Effector CD4-positive, alpha-beta T cell (primary cell): Measurements from ENCODE around the gene EVC2.

Experiments used
- DNase-seq: peaks from one replicate; pipeline ENCODE4 v3.0.0-alpha.2; 2020

EVC2 gene

GRCh38 chr4:5662555-5662954 lies 45.8 kb downstream of the EVC2 start:
- DNase-seq: no peak

GRCh38 chr4:5661237-5661636 lies 47.1 kb downstream of the EVC2 start:
- DNase-seq: no peak

- DNase-seq: no peak
These were observed 48.2 kb downstream of the EVC2 start for GRCh38 chr4:5660185-5660584.

GRCh38 chr4:5658974-5659373 lies 49.4 kb downstream of the EVC2 start:
- DNase-seq: no peak

- DNase-seq: no peak
These were observed 51.9 kb downstream of the EVC2 start for GRCh38 chr4:5656415-5656814.

- no peak for DNase-seq
These were observed 53.6 kb downstream of the EVC2 start for GRCh38 chr4:5654791-5655190.

GRCh38 chr4:5651089-5651488 lies 57.3 kb downstream of the EVC2 start:
- DNase-seq: no peak

GRCh38 chr4:5650040-5650439 lies 58.3 kb downstream of the EVC2 start:
- no peak for DNase-seq

- no peak for DNase-seq
These were observed 61.0 kb downstream of the EVC2 start for GRCh38 chr4:5647351-5647750.

GRCh38 chr4:5640096-5640495 lies 68.3 kb downstream of the EVC2 start:
- no peak for DNase-seq

GRCh38 chr4:5639556-5639955 lies 68.8 kb downstream of the EVC2 start:
- DNase-seq: no peak

- DNase-seq: no peak
These were observed 69.4 kb downstream of the EVC2 start for GRCh38 chr4:5638976-5639375.

GRCh38 chr4:5638316-5638715 lies 70.0 kb downstream of the EVC2 start:
- no peak for DNase-seq

- no peak for DNase-seq
These were observed 71.3 kb downstream of the EVC2 start for GRCh38 chr4:5636766-5637670.

- no peak for DNase-seq
These were observed 72.5 kb downstream of the EVC2 start for GRCh38 chr4:5635826-5636195.

- no peak for DNase-seq
These were observed 75.8 kb downstream of the EVC2 start for GRCh38 chr4:5632571-5632970.

GRCh38 chr4:5632066-5632440 lies 76.3 kb downstream of the EVC2 start:
- no peak for DNase-seq

GRCh38 chr4:5631352-5632065 lies 76.8 kb downstream of the EVC2 start:
- no peak for DNase-seq

GRCh38 chr4:5630762-5631161 lies 77.6 kb downstream of the EVC2 start:
- no peak for DNase-seq

- DNase-seq: no peak
These were observed 78.8 kb downstream of the EVC2 start for GRCh38 chr4:5629542-5629941.

GRCh38 chr4:5626913-5627312 lies 81.4 kb downstream of the EVC2 start:
- no peak for DNase-seq

GRCh38 chr4:5622596-5622995 lies 85.8 kb downstream of the EVC2 start:
- DNase-seq: no peak

GRCh38 chr4:5619913-5620625 lies 88.3 kb downstream of the EVC2 start:
- no peak for DNase-seq
